ENCODE results near the gene DPP9. TPM values are rescaled to one million over a fixed set of nuclear protein-coding genes. Genes with fewer than 3 reads are reported as not detected.

Gene DPP9
- total and polyA plus RNA-seq, 2 of the 8 experiments (the other 6 are each of a cell fraction or from before 2014, with no cell fraction given), result 11.6 to 40.7 TPM

DNA sequence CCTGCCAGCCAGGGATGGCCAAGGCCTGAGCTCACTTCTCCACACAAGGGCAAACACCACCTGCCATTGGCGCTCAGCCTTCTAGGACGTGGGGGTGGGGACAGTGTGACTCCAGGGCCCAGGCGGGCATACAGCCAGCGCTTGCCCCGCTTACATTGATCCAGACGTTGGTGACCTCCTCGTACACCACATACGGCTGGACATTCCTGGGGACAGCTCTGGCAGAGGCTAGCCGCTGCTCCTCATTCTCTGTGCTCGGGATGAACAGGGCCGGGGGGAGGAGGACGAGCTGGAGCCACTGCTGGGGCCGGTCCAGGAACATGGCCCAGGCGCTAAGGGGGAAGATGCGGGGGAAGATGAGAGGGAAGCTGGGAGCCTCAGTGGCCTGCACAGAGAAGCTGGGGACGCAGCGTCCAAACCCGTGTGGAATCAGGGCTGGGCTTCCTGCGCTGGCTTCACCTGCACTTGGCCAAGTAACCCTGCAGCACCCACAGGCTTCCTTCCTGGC lies 28.4 kb downstream of the DPP9 start (continued):
- TF ChIP-seq SRF (IDR thresholded peaks at IDR 0.05; ENCODE audit: low read depth, low read length) (no peak), POU5F1 (IDR thresholded peaks at IDR 0.05; ENCODE audit: low read depth, low read length) (no peak), SIX5 (IDR thresholded peaks at IDR 0.05; ENCODE audit: low read depth, low read length) (no peak), CBX5 (IDR thresholded peaks at IDR 0.05; ENCODE audit: low read depth, low read length) (no peak), SIN3A (conservative IDR thresholded peaks at IDR 0.05 in 1 of 2, IDR thresholded peaks at IDR 0.05 in 1 of 2; ENCODE audit: low read depth in 1 of 2, low read length in 2 of 2) (no peak), POLR2AphosphoS5 (IDR thresholded peaks at IDR 0.05; ENCODE audit: low read depth, low read length) (no peak), BACH1 (IDR thresholded peaks at IDR 0.05; ENCODE audit: low read length) (no peak)
